Activated CD8-positive, alpha-beta T cell treated with anti-CD3 and anti-CD28 coated beads, Interleukin-2, amount 10 ng/mL, durations not matched to agents 7 days and 5 days (primary cell): Measurements from ENCODE around the gene DCDC2C. TPM values are rescaled to one million over a fixed set of nuclear protein-coding genes. Genes with fewer than 3 reads are reported as not detected.

Experiments used
- ATAC-seq: fragments of 150-1000 bp; cut with Tn5 transposase; one replicate; pipeline ENCODE4 v1.10.0; 2021; ENCODE audit warnings: moderate library complexity
- CTCF ChIA-PET: fragments of 350-600 bp; sonication (Branson Sonifier 250); formaldehyde crosslinking; loops from one replicate; lab custom pipeline; 2021; ENCODE audit warnings: antibody characterized with exemption; lab: Charles Lee
- POLR2A ChIA-PET: fragments of 350-600 bp; sonication (Branson Sonifier 250); formaldehyde crosslinking; loops from one replicate; lab custom pipeline; 2021; ENCODE audit warnings: antibody characterized with exemption; lab: Charles Lee
- DNase-seq: peaks from one replicate; pipeline ENCODE4 v3.0.0-alpha.2; 2020
- H3K27ac Mint-ChIP-seq: one replicate; pipeline ENCODE4 v1.8.0; 2021; ENCODE audit warnings: mild to moderate bottlenecking, mixed read lengths
- H3K27me3 Mint-ChIP-seq: one replicate; pipeline ENCODE4 v1.8.0; 2021; ENCODE audit warnings: low read depth, mixed read lengths
- H3K36me3 Mint-ChIP-seq: one replicate; pipeline ENCODE4 v1.8.0; 2021; ENCODE audit warnings: low read depth, mixed read lengths
- H3K4me1 Mint-ChIP-seq: one replicate; pipeline ENCODE4 v1.8.0; 2021; ENCODE audit warnings: low read depth, mixed read lengths
- H3K4me3 Mint-ChIP-seq: one replicate; pipeline ENCODE4 v1.8.0; 2021; ENCODE audit warnings: mild to moderate bottlenecking, mixed read lengths
- H3K9me3 Mint-ChIP-seq: one replicate; pipeline ENCODE4 v1.8.0; 2022; ENCODE audit warnings: mixed read lengths; ENCODE audit not compliant: insufficient read depth
- total RNA-seq, 2 experiments: library from RNA; stranded (reverse); gene quantifications; one replicate each; pipeline ENCODE4 v1.2.3, GENCODE V29; 2021

Gene DCDC2C
- total RNA-seq, 2 experiments from 2014 or later: not detected

DNA sequence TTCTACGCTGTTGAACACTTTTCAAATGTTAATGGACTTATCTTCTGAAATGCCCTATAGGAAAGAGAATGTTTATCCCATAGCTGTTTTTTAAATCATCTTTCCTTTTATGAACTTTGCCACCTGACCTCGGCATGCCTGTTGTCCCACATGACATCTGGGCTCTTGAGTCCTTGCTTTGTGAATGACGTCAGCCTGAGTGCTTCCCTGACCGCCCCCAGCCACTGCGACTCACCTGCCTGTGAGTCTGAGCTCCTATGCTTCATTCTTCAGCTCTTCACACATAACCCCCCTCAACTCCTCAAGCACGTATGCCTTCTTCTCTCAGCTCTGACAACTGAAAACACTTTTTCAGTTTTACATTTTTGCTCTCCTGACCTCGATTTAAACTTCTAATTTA lies 166.8 kb downstream of the DCDC2C start:
- no peaks in the 10 kb centered on the region for H3K27me3 Mint-ChIP-seq
- no peak overlapping the region for H3K4me3 Mint-ChIP-seq
- ATAC-seq (no peak), DNase-seq (no peak)
- no peak overlapping the region for H3K27ac Mint-ChIP-seq
- no peaks in the 10 kb centered on the region for H3K4me1 Mint-ChIP-seq
- no peaks in the 10 kb centered on the region for H3K9me3 Mint-ChIP-seq
- ChIA-PET CTCF (no interaction called here), POLR2A (no interaction called here)
- H3K36me3 Mint-ChIP-seq: no peaks in the 10 kb centered on the region

DNA sequence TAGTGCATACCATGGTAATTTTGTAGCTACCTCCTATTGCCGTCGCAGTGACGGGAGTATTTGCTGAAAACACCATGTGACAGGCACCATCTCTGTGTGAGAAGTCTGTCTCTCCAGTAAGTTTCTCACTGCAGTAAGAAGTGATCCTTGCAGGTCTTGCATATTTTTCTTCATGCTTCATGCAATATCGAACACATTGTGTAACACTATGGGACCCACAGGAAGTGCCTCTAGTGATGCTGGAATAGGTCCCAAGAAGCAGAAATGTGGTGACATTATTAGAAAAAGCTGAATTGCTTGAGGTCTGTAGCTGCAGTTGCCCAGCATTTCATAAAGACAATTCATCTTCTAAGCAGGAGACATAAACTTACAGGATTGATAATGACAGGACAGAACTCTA lies 167.6 kb downstream of the DCDC2C start:
- Mint-ChIP-seq H3K27ac (no peak overlapping the region), H3K9me3 (no peaks in the 10 kb centered on the region), H3K4me1 (no peaks in the 10 kb centered on the region), H3K27me3 (no peaks in the 10 kb centered on the region), H3K4me3 (no peak overlapping the region), H3K36me3 (no peaks in the 10 kb centered on the region)
- no peak for ATAC-seq
- DNase-seq: no peak
- ChIA-PET CTCF (no interaction called here), POLR2A (no interaction called here)

DNA sequence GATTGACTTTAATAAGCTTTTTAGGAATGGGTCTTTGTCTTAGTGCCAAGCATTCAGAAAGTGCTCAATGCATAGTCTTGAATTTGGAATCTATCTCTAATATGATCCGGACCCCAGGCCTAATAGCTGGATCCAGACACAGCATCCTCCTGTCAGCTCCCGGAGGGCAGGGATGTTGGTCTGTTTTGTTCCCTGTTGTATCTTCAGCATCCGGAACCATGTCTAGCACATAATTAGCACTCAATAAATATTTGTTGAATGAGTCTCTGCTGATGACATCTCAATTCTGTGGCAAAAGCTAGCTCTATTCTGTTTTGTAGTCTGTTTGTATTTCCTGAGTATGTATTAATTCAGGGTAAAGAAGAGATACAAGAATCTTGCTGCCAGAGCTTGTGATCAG lies 169.1 kb downstream of the DCDC2C start:
- ChIA-PET CTCF (no interaction called here), POLR2A (no interaction called here)
- Mint-ChIP-seq H3K4me3 (no peak overlapping the region), H3K27ac (no peak overlapping the region), H3K36me3 (no peaks in the 10 kb centered on the region), H3K4me1 (no peaks in the 10 kb centered on the region), H3K27me3 (no peaks in the 10 kb centered on the region), H3K9me3 (no peaks in the 10 kb centered on the region)
- DNase-seq: no peak
- no peak for ATAC-seq

DNA sequence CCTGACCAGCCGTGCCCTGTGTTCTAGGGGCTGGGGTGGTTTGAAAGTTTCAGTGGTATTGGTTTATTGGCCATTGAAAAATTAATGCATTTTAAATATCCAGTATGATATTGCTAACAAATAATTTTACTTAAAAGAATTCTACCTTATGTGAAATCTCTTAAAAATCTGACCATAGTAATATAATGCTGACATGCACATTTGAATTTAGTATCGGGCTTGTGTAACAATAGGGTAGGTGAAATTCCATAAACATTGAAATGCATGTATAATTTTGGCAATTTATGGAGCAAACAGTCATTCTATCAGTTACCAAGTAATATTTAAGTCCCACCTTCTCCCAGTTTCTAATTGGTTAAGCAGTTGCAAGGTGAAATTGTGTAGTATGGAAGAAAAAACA lies 170.5 kb downstream of the DCDC2C start:
- ATAC-seq (no peak), DNase-seq (no peak)
- CTCF ChIA-PET: no interaction called here

DNA sequence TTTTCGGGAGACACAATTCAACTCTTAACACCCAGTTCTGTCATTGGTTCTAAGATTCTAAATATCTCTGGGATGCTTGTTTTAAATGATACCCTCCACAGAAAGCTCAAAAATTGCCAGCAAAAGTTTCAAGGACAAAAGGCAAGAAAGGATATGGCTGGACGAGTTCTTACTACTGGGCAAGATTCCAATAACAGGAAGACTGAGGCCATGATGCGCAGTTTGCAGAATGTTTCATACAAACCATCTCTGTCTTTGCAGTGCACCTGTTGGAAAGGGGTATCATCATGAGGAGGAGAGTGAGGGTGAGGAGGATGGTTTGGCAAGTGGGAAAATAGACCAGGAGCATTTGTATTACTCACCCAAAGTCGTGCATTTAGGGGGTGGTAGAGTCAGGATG lies 172.8 kb downstream of the DCDC2C start:
- Mint-ChIP-seq H3K9me3 (no peaks in the 10 kb centered on the region), H3K27ac (no peak overlapping the region), H3K27me3 (no peaks in the 10 kb centered on the region), H3K4me3 (no peak overlapping the region), H3K4me1 (no peaks in the 10 kb centered on the region), H3K36me3 (no peaks in the 10 kb centered on the region)
- ATAC-seq (no peak), DNase-seq (no peak)
- POLR2A ChIA-PET: no interaction called here
- CTCF ChIA-PET: no interaction called here

More for the DNA sequence above, 170.5 kb downstream of the DCDC2C start:
- H3K4me3 Mint-ChIP-seq: no peak overlapping the region
- H3K4me1 Mint-ChIP-seq: no peaks in the 10 kb centered on the region
- no peaks in the 10 kb centered on the region for H3K27me3 Mint-ChIP-seq
- H3K9me3 Mint-ChIP-seq: no peaks in the 10 kb centered on the region
- no peaks in the 10 kb centered on the region for H3K36me3 Mint-ChIP-seq
- POLR2A ChIA-PET: no interaction called here
- no peak overlapping the region for H3K27ac Mint-ChIP-seq

DNA sequence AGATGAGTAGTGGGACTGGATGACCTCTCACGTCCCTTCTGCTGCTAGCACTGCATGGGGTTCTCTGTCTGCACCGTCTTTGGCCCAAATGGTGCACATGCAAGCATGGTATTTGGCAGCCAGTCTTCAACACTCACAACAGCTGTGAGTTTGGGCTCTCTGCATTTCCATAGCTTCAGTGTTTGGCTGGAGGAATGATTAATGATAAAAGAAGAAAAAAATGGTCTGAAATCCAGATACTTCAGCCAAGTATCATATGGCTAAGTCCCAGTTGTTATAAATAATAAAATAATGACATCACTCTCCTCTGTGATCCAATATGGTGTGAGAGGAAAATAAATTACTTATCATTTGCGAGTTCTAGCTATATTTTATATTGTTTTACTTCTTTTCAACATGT lies 173.3 kb downstream of the DCDC2C start:
- no peaks in the 10 kb centered on the region for H3K27me3 Mint-ChIP-seq
- no peaks in the 10 kb centered on the region for H3K9me3 Mint-ChIP-seq
- no peak overlapping the region for H3K27ac Mint-ChIP-seq
- DNase-seq (no peak), ATAC-seq (no peak)
- H3K4me1 Mint-ChIP-seq: no peaks in the 10 kb centered on the region
- H3K36me3 Mint-ChIP-seq: no peaks in the 10 kb centered on the region
- ChIA-PET CTCF (no interaction called here), POLR2A (no interaction called here)
- H3K4me3 Mint-ChIP-seq: no peak overlapping the region

DNA sequence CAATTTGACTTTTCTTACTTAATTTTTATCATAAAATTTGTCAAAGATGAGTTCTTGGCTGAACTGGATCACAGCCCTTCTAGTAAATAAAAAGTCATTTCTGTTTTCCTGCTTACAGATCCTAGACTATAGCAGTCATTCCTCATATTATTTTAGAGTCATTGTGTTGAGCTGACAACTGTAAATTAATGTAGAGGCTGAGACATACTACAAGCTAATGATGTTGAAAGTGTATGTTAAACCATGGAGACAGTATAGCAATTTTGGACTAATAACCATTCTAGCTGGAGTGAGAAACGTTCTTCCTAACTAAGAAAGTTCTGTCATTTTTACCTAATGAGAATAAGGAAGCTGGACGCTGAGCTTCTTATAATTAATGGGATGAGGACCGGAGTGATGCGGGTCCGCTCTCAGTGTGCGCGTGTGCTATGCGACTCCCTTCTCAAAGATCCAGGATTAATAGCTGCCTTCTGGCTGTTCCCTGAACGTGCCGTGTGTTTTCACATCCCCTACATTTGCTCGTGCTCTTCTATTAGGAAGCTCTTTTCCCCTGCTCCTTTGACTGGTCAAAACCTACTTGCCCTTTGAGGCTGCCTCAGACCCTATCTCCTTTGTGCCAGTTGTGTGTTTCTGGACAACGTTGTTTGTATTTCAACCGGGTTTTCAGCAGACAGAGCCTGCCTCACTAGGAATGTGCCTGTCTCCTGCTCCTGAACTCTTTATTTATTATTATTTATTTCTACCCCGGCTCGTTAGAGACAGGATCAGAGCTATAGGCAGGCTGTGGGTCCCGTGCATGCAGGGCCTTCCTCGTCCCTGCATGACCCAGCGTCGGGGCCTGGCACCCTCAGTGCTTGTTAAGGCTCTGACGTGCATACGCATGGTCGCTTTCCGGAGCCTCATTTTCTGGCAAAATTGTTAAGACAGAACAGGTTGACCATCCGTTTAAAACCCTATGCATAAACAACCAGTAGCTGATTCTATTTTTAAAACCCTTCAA lies 182.6 kb downstream of the DCDC2C start:
- Mint-ChIP-seq H3K27me3 (no peaks in the 10 kb centered on the region), H3K9me3 (no peaks in the 10 kb centered on the region), H3K36me3 (no peaks in the 10 kb centered on the region), H3K4me3 (no peak overlapping the region), H3K27ac (no peak overlapping the region), H3K4me1 (no peaks in the 10 kb centered on the region)
- ChIA-PET CTCF (interaction anchor here (0.9 kb wide), 1 partner anchor 9 kb away, joined by 4 read pairs; no protein-coding TSS in a partner anchor), POLR2A (no interaction called here)
- DNase-seq (no peak), ATAC-seq (no peak)

DNA sequence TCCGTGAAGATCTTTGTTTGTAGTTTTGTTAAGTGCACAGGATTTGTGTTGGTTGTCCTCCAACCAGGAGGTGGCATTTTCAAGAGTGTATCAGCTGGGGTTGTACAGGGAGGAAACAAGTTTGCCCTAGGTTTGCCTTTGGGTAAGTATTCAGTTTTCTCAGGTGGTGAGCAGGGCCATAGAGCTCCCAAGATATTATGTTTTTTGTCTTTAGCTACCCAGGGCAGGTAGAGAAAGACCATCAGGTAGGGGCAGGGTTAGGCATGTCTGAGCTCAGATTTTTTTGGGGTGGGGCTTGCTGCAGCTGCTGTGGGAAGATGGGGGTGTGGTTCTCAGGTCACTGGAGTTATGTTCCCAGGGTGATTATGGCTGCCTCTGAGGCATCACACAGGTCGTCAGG lies 191.6 kb downstream of the DCDC2C start:
- no peaks in the 10 kb centered on the region for H3K36me3 Mint-ChIP-seq
- peaks cover 4% of the 10 kb centered on the region for H3K4me1 Mint-ChIP-seq
- no peaks in the 10 kb centered on the region for H3K9me3 Mint-ChIP-seq
- no peak overlapping the region for H3K27ac Mint-ChIP-seq
- POLR2A ChIA-PET: no interaction called here
- H3K4me3 Mint-ChIP-seq: no peak overlapping the region
- CTCF ChIA-PET: interaction anchor here (0.7 kb wide), 1 partner anchor 10 kb away, joined by 4 read pairs; no protein-coding TSS in a partner anchor
- DNase-seq (no peak), ATAC-seq (no peak)
- no peaks in the 10 kb centered on the region for H3K27me3 Mint-ChIP-seq

Other genes starting within 250 kb of the DCDC2C start
- 10 to 100 TPM; 17.5 to 19.8 TPM for gene ADI1, start 184.0 kb upstream of the DCDC2C start, total RNA-seq
- gene RNASEH1, start 145.2 kb upstream of the DCDC2C start, total RNA-seq: 10 to 100 TPM; 27.1 to 28.9 TPM
- 1,000 to 10,000 TPM; 1,229 to 1,232 TPM for gene RPS7, start 128.3 kb upstream of the DCDC2C start, total RNA-seq
- gene COLEC11, start 108.5 kb upstream of the DCDC2C start, total RNA-seq: not detected
- not detected for gene ALLC, start 45.4 kb upstream of the DCDC2C start, total RNA-seq